Activated naive CD4-positive, alpha-beta T cell (primary cell): ENCODE measurements around the gene TMEM52.

Experiments used
- DNase-seq, 4 experiments: peaks; one replicate each; lab custom pipeline; 2025; lab: John Stamatoyannopoulos, UW

TMEM52 gene

DNA sequence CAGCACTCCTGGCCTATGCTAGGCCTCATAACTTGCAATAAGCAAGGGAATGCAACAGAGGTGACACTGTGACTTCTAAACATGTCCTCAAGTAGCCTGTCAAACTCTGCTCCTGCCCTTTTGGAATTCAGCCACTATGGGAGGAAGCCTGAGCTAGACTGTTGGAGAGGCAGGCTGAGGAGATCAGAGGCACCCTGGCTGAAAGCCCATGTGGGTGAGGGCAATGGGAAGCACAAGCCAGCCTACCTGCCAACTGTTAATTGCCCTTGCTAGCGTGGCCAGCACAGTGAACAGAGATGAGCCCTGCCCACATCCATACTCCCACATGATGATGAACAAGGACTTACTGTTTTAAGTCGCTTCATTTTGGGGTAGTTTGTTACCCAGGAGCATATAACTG is 45.9 kb downstream of the TMEM52 start:
- DNase-seq = no peak

- no peak for DNase-seq
Measured at GRCh38 chr1:1872329-1872994, 46.6 kb downstream of the TMEM52 start.

DNA sequence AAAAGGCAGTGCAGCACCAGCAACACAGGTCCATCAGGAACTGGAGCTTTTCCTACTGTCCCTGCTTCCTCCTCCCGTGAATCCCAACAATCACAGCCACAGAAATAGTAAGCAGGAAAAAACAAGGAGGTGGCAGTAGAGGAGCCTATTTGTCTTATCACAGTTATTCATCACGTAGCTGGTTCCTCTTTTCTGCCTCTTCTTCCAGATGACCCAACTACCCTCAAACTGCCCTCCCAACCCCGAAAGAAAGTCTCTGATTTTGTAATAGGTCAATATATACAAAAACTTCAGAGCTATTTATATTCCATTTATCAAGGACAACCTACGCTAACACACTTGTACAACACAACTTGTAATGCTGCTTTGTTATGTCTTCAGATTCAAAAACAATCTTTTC is 49.6 kb downstream of the TMEM52 start:
- no peak for DNase-seq
